HG03159 (cell line): ENCODE data around the gene PTRH2.
"Not testable (repeated sequence)": the region's sequence is repeated elsewhere in the genome, so short reads cannot be mapped to it uniquely, and the experiment has no call there.

Experiments
- ATAC-seq: cut with Tn5 transposase; IDR thresholded peaks from one replicate; pipeline ENCODE4 v1.9.1; 2021; ENCODE audit warnings: mild to moderate bottlenecking, moderate library complexity; ENCODE audit not compliant: unreplicated experiment

PTRH2 gene

GRCh38 chr17:59707149-59707970 is at the start of gene PTRH2, which contains the start of gene VMP1:
TSS of gene PTRH2 (minus strand) at chr17:59707430. CDS start at chr17:59697978, 9,452 bp downstream.
TSS of gene VMP1 (plus strand) at chr17:59707654. CDS start at chr17:59731447, 23,793 bp downstream.
- peak; percentile 94 for ATAC-seq

DNA sequence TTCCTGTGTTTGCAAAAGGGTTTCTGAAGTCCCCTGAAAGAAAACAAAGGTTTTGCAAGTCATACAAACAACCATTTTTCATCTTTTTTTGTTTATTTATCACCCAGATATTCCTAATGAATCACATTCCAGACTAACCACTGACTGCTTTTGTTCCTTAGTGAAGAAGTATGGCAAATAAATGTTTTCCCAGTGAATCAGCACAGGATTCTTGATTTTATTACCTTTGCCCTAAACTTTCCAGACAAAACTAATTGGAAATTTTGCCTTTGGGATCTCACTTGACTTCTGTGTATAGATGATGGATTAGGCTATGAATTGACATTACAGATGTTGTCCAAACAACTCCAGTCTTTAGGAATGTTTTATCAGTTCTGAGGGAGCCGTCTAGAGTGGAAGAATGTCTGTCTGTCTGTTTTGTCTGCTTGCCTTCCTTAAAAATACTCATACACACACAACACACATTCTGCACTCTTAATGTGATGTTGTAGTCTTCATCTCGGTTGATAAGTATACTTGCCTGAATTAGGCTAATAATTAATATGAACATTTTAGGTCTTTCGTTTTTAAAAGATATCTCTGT is 49.1 kb upstream of the PTRH2 start:
- no peak for ATAC-seq

DNA sequence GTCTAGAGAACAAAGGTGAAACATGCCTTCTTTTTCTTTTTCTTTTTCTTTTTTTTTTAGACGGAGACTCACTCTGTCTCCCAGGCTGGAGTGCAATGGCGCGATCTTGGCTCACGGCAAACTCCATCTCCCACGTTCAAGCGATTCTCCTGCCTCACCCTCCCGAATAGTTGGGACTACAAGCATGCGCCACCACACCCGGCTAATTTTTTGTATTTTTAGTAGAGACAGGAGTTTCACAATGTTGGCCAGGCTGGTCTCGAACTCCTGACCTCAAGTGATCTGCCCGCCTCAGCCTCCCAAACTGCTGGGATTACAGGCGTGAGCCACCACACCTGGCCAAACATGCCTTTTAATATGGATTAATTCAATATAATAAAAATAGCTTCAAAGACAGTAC is 47.8 kb upstream of the PTRH2 start:
- ATAC-seq = not testable (repeated sequence)

GRCh38 chr17:59754552-59754951 is 47.3 kb upstream of the PTRH2 start:
- no peak for ATAC-seq

GRCh38 chr17:59753522-59754467 is 46.6 kb upstream of the PTRH2 start:
- ATAC-seq = no peak

DNA sequence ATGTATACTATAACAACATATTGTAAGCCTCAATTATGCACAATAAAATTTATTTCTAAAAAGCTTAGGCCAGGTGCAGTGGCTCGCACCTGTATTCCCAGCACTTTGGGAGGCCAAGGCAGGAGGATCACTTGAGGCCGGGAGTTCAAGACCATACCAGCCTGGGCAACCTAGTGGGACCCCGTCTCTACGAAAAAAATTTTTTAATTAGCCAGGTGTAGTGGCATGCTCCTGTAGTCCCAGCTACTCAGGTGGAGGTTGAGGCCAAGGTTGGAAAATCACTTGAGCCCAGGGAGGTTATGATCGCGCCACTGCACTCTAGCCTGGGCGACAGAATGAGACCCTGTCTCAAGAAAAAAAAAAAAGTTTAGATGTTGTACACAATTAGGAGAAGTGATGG is 45.7 kb upstream of the PTRH2 start:
- no peak for ATAC-seq

GRCh38 chr17:59752446-59752845 is 45.2 kb upstream of the PTRH2 start:
- no peak for ATAC-seq

GRCh38 chr17:59751955-59752413 is 44.8 kb upstream of the PTRH2 start:
- no peak for ATAC-seq

- ATAC-seq = no peak
Measured at GRCh38 chr17:59748591-59748990, 41.4 kb upstream of the PTRH2 start.

DNA sequence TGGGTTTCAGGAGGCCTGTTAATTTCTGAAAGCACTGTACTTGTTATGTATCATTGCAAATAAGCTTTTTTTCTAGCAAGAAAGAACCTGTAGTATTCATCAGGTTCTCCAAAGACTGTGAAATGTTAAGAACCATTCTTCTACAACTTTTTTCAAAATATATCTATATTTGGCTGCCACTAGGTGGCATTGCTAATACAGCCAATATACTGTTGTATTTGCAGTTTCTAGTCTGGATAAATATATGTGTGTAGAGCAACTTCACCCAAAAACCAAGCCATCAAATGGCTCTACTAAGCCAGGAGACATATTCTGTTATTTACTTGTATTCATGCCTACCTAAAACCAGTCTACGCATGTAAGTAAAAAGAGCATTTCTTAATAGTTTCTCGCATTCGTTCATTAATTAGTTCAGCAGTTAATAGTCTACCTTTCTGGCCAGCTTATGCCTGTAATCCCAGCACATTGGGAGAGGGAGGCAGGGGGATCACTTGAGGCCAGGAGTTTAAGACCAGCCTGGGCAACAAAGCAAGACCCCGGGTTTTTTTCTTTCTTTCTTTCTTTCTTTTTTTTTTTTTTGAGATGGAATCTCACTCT is 39.7 kb upstream of the PTRH2 start:
- ATAC-seq = no peak

GRCh38 chr17:59745040-59745439 is 37.8 kb upstream of the PTRH2 start:
- ATAC-seq = no peak

DNA sequence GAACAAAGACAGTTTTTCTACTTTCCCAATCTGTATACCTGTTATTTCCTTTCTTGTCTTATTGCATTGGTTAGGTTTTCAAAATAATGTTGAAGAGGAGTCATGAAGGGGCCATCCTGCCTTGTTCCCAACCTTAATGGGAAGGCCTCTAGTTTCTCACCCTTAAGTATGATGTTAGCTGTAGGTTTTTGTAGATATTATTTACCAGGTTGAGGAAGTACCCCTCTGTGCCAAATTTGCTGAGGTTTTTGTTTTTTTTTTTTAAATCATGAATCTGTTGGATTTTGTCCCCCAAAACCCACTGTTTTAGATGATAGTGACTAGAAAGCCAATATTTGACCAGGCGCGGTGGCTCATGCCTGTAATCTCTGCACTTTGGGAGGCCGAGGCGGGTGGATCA is 36.6 kb upstream of the PTRH2 start:
- ATAC-seq = no peak

DNA sequence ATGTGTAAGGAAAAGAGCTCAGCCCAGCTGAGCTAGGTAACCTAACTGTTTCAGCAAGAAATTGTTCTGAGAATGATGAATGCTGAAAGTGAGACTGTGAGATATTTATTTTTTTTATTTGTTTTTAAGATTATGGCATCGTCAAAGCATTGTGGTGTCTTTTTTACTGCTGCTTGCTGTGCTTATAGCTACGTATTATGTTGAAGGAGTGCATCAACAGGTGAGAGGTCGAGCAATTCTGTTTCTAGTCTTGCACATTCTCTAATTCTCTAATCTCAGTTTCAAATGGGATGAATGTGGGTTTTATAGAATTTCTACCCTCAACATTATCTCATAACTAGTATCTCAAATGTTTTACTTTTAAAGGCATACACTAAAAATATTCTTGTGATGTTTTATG is 30.1 kb upstream of the PTRH2 start:
- ATAC-seq = no peak

DNA sequence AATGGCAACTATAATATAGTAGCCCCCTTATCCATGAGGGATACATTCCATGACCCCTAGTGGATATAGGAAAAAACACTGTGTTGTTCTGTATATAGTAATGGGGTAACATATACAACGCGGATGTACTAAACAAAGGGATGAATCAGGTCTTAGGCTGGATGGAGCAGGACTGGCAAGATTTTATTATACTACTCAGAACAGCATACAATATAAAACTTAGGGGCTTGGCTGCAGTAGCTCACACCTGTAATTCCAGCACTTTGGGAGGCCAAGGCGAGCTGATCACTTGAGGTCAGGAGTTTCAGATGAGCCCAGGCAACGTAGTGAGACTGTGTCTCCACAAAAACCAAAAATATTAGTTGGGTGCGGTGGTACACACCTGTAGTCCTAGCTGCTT is 27.0 kb upstream of the PTRH2 start:
- no peak for ATAC-seq

GRCh38 chr17:59733697-59734096 is 26.5 kb upstream of the PTRH2 start:
- ATAC-seq = no peak

DNA sequence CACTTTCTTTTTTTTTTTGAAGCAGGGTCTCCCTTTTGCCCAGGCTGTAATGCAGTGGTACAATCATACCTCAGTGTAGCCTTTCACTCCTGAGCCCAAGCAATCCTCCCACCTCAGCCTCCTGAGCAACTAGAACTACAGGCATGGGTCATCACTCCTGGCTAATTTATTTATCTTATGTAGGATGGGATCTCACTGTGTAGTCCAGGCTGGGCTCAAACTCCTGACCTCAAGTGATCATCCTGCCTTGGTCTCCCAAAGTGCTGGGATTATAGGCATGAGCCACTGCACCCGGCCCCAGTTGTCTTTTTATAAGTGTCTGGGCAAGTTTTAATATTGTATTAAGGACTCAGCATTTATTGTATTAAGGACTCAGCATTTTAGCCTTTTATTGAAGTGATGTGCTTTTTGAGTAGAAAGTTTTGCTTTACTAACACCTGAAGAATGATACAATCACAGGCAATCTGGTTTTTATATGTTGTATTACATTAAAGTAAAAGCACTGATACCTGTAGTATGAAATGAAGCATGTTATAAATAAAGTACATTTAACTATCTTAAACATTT is 23.1 kb upstream of the PTRH2 start:
- ATAC-seq = no peak

DNA sequence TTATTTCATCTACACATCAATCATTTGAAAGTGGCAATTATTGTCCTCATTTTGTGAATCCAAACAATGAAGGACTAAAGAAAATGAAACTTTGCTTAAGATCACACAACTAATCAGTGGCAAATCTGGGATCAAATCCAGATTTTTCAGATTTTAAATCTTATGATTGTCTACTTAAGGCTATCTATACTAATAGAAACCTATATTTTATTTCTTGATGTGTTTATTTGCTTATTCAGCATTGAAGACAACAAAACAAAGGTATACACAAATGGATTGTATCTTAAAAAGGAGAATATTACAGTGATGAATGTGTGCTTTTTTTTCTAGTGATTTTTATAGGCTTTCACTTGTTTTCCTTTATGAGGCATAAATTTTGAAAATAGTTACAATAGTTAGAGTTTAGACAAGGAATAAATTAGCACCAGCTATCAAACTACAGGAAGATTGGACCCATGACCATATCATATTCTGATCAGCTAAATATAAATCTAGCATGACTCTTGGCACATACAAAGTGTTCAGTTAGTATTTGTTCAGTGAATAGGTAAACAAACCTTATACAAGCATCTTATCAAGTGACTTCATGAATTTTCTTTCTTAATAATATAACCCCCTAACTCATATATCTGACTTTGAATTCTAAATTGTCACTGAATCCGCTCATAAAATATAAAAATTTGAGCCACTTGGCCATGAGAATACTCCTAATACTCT is 20.7 kb upstream of the PTRH2 start:
- ATAC-seq = no peak

DNA sequence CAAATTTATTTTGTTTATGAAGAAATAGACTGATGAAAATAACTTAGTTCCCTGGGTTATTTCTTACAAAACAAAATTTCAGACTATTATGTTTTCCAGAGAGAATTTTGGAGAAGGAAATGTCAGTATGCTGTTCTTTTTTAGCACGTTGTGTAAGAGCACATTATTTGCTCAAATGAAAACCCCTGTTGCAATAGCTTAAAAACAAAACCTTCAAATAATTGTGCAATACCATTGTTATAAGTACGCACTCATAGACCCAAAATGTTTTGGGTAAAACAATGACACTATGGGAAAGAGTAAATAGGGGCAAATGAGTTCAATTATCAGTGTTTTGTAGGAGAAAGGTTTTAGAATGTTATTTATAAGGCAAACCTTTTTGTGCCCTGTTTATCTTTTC is 18.5 kb upstream of the PTRH2 start:
- ATAC-seq = no peak

GRCh38 chr17:59723607-59724006 is 16.4 kb upstream of the PTRH2 start:
- ATAC-seq = no peak

DNA sequence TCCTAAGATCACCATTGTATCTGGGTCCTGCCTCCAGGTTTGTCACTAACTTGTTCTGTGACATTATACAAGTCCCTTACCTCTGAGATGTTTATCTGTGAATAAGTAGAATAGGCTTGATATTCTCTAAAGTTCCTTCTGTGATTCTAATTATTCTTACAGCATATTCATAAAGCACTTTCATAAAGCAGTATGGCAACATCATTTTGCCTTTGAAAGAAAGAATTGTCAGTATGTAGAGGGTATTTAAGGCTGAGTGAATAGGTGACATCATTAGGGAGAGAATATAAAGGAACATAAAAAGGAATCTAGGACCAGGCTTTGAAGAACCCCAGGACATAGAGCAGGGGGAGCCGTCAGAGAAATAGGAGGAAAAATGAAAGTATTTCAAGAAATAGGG is 15.8 kb upstream of the PTRH2 start:
- no peak for ATAC-seq
